HG02852 (cell line): ENCODE measurements around the gene POLD2.

Experiments used
- ATAC-seq: cut with Tn5 transposase; IDR thresholded peaks from one replicate; pipeline ENCODE4 v1.9.1; 2021; ENCODE audit warnings: mild to moderate bottlenecking, moderate library complexity; ENCODE audit not compliant: unreplicated experiment

Gene POLD2

GRCh38 chr7:44114586-44115310, 8.6 kb downstream of the POLD2 start:
- ATAC-seq: no peak

- no peak for ATAC-seq
Observed at GRCh38 chr7:44113764-44114354, 9.5 kb downstream of the POLD2 start.

GRCh38 chr7:44112997-44113763, 10.2 kb downstream of the POLD2 start:
- ATAC-seq: no peak

- ATAC-seq: no peak
Observed at GRCh38 chr7:44112231-44112996, 10.9 kb downstream of the POLD2 start.

GRCh38 chr7:44111761-44112160, 11.6 kb downstream of the POLD2 start:
- no peak for ATAC-seq

GRCh38 chr7:44110719-44111635, 12.4 kb downstream of the POLD2 start:
- no peak for ATAC-seq

GRCh38 chr7:44109991-44110390, 13.4 kb downstream of the POLD2 start:
- ATAC-seq: no peak

GRCh38 chr7:44108768-44109750, 14.3 kb downstream of the POLD2 start:
- ATAC-seq: no peak

- ATAC-seq: no peak
Observed at GRCh38 chr7:44107961-44108767, 15.2 kb downstream of the POLD2 start.

GRCh38 chr7:44107116-44107960, 16.0 kb downstream of the POLD2 start:
- ATAC-seq: no peak

- ATAC-seq: no peak
Observed at GRCh38 chr7:44106311-44107065, 16.9 kb downstream of the POLD2 start.

GRCh38 chr7:44105832-44106231, 17.5 kb downstream of the POLD2 start:
- no peak for ATAC-seq

GRCh38 chr7:44104860-44105771, 18.2 kb downstream of the POLD2 start:
- ATAC-seq: no peak

- ATAC-seq: no peak
Observed at GRCh38 chr7:44103923-44104859, 19.2 kb downstream of the POLD2 start, which contains the start of gene AEBP1. Gene AEBP1 (plus strand): TSS chr7:44104345. CDS start chr7:44104666, 321 bp downstream.
